ENCODE data around the gene UQCC3. TPM values are rescaled to one million over a fixed set of nuclear protein-coding genes. Genes with fewer than 3 reads are reported as not detected.
A peak's percentile ranks its signal among the peaks of the same experiment; 100 is the strongest.

Gene UQCC3
- total and polyA plus RNA-seq, 9 of the 15 experiments (the other 6 are each of a cell fraction or from before 2014, with no cell fraction given), result 3.3 to 44.3 (median 8.0) TPM

DNA sequence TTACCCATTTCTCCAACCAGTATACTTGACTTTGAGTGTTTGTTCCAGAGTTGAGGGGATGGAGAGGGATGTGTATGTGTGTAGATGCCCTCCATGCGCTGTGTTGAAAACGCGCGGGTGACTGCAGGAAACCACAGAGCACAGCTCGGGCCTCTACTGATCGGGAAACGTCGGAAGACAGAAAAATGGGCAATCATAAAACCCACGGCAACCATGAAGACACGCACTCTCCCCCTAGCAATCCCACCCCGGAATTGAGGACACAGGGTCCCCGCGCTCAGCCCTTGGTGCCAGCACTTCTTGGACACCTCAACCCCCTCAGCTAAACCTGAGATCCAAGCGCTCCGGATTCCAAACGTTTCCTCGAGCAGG lies 251 bp upstream of the UQCC3 start (continued):
- no peak for TF ChIP-seq HNRNPUL1 (IDR thresholded peaks at IDR 0.05; ENCODE audit: low read length)
- TF ChIP-seq, protein P1, sequence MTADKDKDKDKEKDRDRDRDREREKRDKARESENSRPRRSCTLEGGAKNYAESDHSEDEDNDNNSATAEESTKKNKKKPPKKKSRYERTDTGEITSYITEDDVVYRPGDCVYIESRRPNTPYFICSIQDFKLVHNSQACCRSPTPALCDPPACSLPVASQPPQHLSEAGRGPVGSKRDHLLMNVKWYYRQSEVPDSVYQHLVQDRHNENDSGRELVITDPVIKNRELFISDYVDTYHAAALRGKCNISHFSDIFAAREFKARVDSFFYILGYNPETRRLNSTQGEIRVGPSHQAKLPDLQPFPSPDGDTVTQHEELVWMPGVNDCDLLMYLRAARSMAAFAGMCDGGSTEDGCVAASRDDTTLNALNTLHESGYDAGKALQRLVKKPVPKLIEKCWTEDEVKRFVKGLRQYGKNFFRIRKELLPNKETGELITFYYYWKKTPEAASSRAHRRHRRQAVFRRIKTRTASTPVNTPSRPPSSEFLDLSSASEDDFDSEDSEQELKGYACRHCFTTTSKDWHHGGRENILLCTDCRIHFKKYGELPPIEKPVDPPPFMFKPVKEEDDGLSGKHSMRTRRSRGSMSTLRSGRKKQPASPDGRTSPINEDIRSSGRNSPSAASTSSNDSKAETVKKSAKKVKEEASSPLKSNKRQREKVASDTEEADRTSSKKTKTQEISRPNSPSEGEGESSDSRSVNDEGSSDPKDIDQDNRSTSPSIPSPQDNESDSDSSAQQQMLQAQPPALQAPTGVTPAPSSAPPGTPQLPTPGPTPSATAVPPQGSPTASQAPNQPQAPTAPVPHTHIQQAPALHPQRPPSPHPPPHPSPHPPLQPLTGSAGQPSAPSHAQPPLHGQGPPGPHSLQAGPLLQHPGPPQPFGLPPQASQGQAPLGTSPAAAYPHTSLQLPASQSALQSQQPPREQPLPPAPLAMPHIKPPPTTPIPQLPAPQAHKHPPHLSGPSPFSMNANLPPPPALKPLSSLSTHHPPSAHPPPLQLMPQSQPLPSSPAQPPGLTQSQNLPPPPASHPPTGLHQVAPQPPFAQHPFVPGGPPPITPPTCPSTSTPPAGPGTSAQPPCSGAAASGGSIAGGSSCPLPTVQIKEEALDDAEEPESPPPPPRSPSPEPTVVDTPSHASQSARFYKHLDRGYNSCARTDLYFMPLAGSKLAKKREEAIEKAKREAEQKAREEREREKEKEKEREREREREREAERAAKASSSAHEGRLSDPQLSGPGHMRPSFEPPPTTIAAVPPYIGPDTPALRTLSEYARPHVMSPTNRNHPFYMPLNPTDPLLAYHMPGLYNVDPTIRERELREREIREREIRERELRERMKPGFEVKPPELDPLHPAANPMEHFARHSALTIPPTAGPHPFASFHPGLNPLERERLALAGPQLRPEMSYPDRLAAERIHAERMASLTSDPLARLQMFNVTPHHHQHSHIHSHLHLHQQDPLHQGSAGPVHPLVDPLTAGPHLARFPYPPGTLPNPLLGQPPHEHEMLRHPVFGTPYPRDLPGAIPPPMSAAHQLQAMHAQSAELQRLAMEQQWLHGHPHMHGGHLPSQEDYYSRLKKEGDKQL (CRISPR knock-in tag; IDR thresholded peaks at IDR 0.05; ENCODE audit: borderline replicate concordance), result no peak
- no peak for TF ChIP-seq SMARCB1 (IDR thresholded peaks at IDR 0.05; ENCODE audit: insufficient read length, low read depth)
- TF ChIP-seq NONO (IDR thresholded peaks at IDR 0.05; ENCODE audit: low read depth in 2 of 2, low read length in 1 of 2), result no peak
- TF ChIP-seq PHTF2 (CRISPR knock-in tag; IDR thresholded peaks at IDR 0.05), result 0 out of 2 replicates have a peak, but pooled peaks have one; percentile 34
- no peak for TF ChIP-seq BCOR (IDR thresholded peaks at IDR 0.05)
- TF ChIP-seq PHB (CRISPR knock-in tag; IDR thresholded peaks at IDR 0.05), result peak; percentile 62; the same call in 1 of the 2 replicates
- no peak for TF ChIP-seq ZNF431 (CRISPR knock-in tag; IDR thresholded peaks at IDR 0.05)
- TF ChIP-seq KLF16 (IDR thresholded peaks at IDR 0.05), result no peak
- no peak for TF ChIP-seq GATA2 (CRISPR knock-in tag; IDR thresholded peaks at IDR 0.05)
- no peak; the same call in 1 of the 2 replicates for TF ChIP-seq MBD2 (IDR thresholded peaks at IDR 0.05; ENCODE audit: borderline replicate concordance, low read depth)
- TF ChIP-seq, protein P2, sequence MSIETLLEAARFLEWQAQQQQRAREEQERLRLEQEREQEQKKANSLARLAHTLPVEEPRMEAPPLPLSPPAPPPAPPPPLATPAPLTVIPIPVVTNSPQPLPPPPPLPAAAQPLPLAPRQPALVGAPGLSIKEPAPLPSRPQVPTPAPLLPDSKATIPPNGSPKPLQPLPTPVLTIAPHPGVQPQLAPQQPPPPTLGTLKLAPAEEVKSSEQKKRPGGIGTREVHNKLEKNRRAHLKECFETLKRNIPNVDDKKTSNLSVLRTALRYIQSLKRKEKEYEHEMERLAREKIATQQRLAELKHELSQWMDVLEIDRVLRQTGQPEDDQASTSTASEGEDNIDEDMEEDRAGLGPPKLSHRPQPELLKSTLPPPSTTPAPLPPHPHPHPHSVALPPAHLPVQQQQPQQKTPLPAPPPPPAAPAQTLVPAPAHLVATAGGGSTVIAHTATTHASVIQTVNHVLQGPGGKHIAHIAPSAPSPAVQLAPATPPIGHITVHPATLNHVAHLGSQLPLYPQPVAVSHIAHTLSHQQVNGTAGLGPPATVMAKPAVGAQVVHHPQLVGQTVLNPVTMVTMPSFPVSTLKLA (conservative IDR thresholded peaks at IDR 0.05), result peak; percentile 49 to 77; a peak in 2 of 4 replicates
- TF ChIP-seq, protein P3, sequence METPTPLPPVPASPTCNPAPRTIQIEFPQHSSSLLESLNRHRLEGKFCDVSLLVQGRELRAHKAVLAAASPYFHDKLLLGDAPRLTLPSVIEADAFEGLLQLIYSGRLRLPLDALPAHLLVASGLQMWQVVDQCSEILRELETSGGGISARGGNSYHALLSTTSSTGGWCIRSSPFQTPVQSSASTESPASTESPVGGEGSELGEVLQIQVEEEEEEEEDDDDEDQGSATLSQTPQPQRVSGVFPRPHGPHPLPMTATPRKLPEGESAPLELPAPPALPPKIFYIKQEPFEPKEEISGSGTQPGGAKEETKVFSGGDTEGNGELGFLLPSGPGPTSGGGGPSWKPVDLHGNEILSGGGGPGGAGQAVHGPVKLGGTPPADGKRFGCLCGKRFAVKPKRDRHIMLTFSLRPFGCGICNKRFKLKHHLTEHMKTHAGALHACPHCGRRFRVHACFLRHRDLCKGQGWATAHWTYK (CRISPR knock-in tag; IDR thresholded peaks at IDR 0.05), result no peak
- TF ChIP-seq, protein P4, sequence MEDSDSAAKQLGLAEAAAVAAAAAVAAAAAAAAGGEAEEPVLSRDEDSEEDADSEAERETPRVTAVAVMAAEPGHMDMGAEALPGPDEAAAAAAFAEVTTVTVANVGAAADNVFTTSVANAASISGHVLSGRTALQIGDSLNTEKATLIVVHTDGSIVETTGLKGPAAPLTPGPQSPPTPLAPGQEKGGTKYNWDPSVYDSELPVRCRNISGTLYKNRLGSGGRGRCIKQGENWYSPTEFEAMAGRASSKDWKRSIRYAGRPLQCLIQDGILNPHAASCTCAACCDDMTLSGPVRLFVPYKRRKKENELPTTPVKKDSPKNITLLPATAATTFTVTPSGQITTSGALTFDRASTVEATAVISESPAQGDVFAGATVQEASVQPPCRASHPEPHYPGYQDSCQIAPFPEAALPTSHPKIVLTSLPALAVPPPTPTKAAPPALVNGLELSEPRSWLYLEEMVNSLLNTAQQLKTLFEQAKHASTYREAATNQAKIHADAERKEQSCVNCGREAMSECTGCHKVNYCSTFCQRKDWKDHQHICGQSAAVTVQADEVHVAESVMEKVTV (CRISPR knock-in tag; IDR thresholded peaks at IDR 0.05), result no peak
- no peak for TF ChIP-seq MCM2 (IDR thresholded peaks at IDR 0.05; ENCODE audit: low read depth)
- no peak for TF ChIP-seq MXI1 (IDR thresholded peaks at IDR 0.05; ENCODE audit: low read depth, low read length)
- TF ChIP-seq, protein P5, sequence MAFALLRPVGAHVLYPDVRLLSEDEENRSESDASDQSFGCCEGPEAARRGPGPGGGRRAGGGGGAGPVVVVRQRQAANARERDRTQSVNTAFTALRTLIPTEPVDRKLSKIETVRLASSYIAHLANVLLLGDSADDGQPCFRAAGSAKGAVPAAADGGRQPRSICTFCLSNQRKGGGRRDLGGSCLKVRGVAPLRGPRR (CRISPR knock-in tag; IDR thresholded peaks at IDR 0.05), result no peak
- TF ChIP-seq ZNF184 (CRISPR knock-in tag; IDR thresholded peaks at IDR 0.05), result no peak
- TF ChIP-seq PURB (CRISPR knock-in tag; IDR thresholded peaks at IDR 0.05; ENCODE audit: low read depth), result no peak
- no peak for TF ChIP-seq RBFOX2 (IDR thresholded peaks at IDR 0.05; ENCODE audit: low read depth, low read length)
